HepG2 (cell line): ENCODE measurements around the gene MIA2. TPM values are rescaled to one million over a fixed set of nuclear protein-coding genes. Genes with fewer than 3 reads are reported as not detected.

Experiments used
- KIAA2018 ChIP-seq: sonication (generic); formaldehyde crosslinking; IDR thresholded peaks from 2 replicates; pipeline ENCODE4 v1.5.0; 2020; ENCODE audit warnings: mild to moderate bottlenecking, missing genetic modification reagents, borderline replicate concordance
- NFE2L2 ChIP-seq: fragments of 150-350 bp; IDR thresholded peaks from 2 replicates; pipeline ENCODE4 v1.6.1; 2014; ENCODE audit warnings: low read length
- PCBP2 ChIP-seq: fragments of 200-400 bp; formaldehyde crosslinking; optimal IDR thresholded peaks from 2 replicates; pipeline ENCODE3; 2018; ENCODE audit warnings: low read length, low read depth; ENCODE audit not compliant: poor library complexity, severe bottlenecking
- SP1 ChIP-seq, 2 experiments: fragments of 450-650 bp in 1 of 2; sonication (generic) in 1 of 2; formaldehyde crosslinking in 1 of 2; IDR thresholded peaks; 2 replicates each; pipeline versions ENCODE4 v1.4.0 to v1.6.1; 2016 to 2020; ENCODE audit warnings: missing genetic modification reagents in 1 of 2
- SRSF4 ChIP-seq: fragments of 200-400 bp; formaldehyde crosslinking; IDR thresholded peaks from one replicate; pipeline ENCODE4 v1.6.1; 2018; ENCODE audit warnings: mild to moderate bottlenecking, low read depth, low read length, moderate library complexity; ENCODE audit not compliant: poor library complexity, severe bottlenecking
- ZNF768 ChIP-seq: sonication (generic); formaldehyde crosslinking; IDR thresholded peaks from 2 replicates; pipeline ENCODE4 v1.4.0; 2020; ENCODE audit warnings: missing genetic modification reagents
- polyA plus RNA-seq, 8 experiments: library from polyadenylated mRNA; depleted of rRNA in 3 of 8; stranded (reverse) in 7 of 8; unstranded in 1 of 8; fragments of >200 nt; fragmentation: Illumina TruSeq in 4 of 8; extraction: Trizol in 4 of 8; gene quantifications; 2 replicates each; pipeline versions ENCODE4 v1.2.1 to v1.2.3, GENCODE V29; 2011 to 2016; ENCODE audit warnings: low read depth in 4 of 8, missing spikeins in 1 of 8, mixed read lengths in 1 of 8; ENCODE audit not compliant: insufficient read depth in 1 of 8
- total RNA-seq, 5 experiments: library from RNA; depleted of rRNA; stranded (reverse); fragments of >200 nt; fragmentation: Illumina TruSeq; extraction: Trizol; gene quantifications; 2 replicates each; pipeline ENCODE4 v1.2.3, GENCODE V29; 2016; ENCODE audit warnings: low read depth in 1 of 5

The MIA2 gene
- total and polyA plus RNA-seq, 2 of the 13 experiments (the other 11 are each of a cell fraction or from before 2014, with no cell fraction given) = 134 to 158 TPM

- TF ChIP-seq ZNF768 (CRISPR knock-in tag) (no peak), PCBP2 (no peak), SP1 (IDR thresholded peaks at IDR 0.05) (no peak), SP1 (CRISPR knock-in tag; IDR thresholded peaks at IDR 0.05) (no peak), KIAA2018 (CRISPR knock-in tag) (no peak), SRSF4 (no peak), NFE2L2 (no peak)
These were observed 69.4 kb downstream of the MIA2 start (continued) for GRCh38 chr14:39303115-39303514.
